SK-N-SH (cell line): Measurements from ENCODE around the gene PTGR2. TPM values are rescaled to one million over a fixed set of nuclear protein-coding genes. Genes with fewer than 3 reads are reported as not detected.
"Not testable (repeated sequence)": the region's sequence is repeated elsewhere in the genome, so short reads cannot be mapped to it uniquely, and the experiment has no call there.

ENCODE experiments used
- CTCF ChIA-PET: fragments of 300-600, 350-600 bp; formaldehyde crosslinking; extraction: SDS; loops from one replicate; lab custom pipeline; 2021; lab: Yijun Ruan, JAX
- POLR2A ChIA-PET: fragments of 350-600 bp; sonication (Branson Sonifier 250); formaldehyde crosslinking; extraction: SDS; loops from one replicate; lab custom pipeline; 2020; ENCODE audit warnings: antibody characterized with exemption, inconsistent platforms; lab: Yijun Ruan, JAX
- DNase-seq: peaks from one replicate; pipeline ENCODE4 v3.0.0; 2012
- H2AFZ ChIP-seq: fragments of 200-600 bp; sonication (generic); 2 replicates; pipeline ENCODE4 v1.8.1; 2016; ENCODE audit warnings: antibody characterized with exemption, mild to moderate bottlenecking, low read depth
- H3F3A ChIP-seq: fragments of 200-600 bp; sonication (generic); replicated peaks from 2 replicates; pipeline ENCODE3; 2016; ENCODE audit warnings: antibody characterized with exemption, mild to moderate bottlenecking; ENCODE audit not compliant: insufficient read depth
- H3K27ac ChIP-seq, 2 experiments: fragments of 200-500 bp in 1 of 2; fragments of 200-600 bp in 1 of 2; sonication (Bioruptor generic) in 1 of 2; sonication (generic), shearing (Covaris generic) in 1 of 2; 2 replicates each; pipeline versions ENCODE4 v1.5.1 to v1.6.1; 2014 to 2016; ENCODE audit warnings: low read depth in 2 of 2, inconsistent platforms in 1 of 2, low read length in 1 of 2, mild to moderate bottlenecking in 1 of 2, mixed read lengths in 1 of 2
- H3K27me3 ChIP-seq: fragments of 200-600 bp; sonication (generic), shearing (Covaris generic); 2 replicates; pipeline ENCODE4 v1.6.1; 2016; ENCODE audit warnings: mixed run types; ENCODE audit not compliant: insufficient read depth
- H3K36me3 ChIP-seq, 2 experiments: fragments of 200-500 bp in 1 of 2; fragments of 200-600 bp in 1 of 2; sonication (Bioruptor generic) in 1 of 2; sonication (generic) in 1 of 2; replicated peaks in 1 of 2; 2 replicates each; pipeline versions ENCODE3 to v1.5.1; 2014 to 2016; ENCODE audit warnings: low read length in 1 of 2, mild to moderate bottlenecking in 1 of 2; ENCODE audit not compliant: insufficient read depth in 2 of 2, control insufficient read depth in 1 of 2
- H3K4me1 ChIP-seq, 2 experiments: fragments of 200-500 bp in 1 of 2; fragments of 200-600 bp in 1 of 2; sonication (Bioruptor generic) in 1 of 2; sonication (generic), shearing (Covaris generic) in 1 of 2; 2 replicates each; pipeline versions ENCODE4 v1.5.1 to v1.6.1; 2014 to 2016; ENCODE audit warnings: low read depth in 1 of 2, low read length in 1 of 2, mixed run types in 1 of 2; ENCODE audit not compliant: insufficient read depth in 2 of 2, control insufficient read depth in 1 of 2
- H3K4me2 ChIP-seq: fragments of 200-600 bp; sonication (generic), shearing (Covaris generic); 2 replicates; pipeline ENCODE4 v1.6.1; 2017; ENCODE audit warnings: mixed run types
- H3K4me3 ChIP-seq, 2 experiments: fragments of 200-500 bp in 1 of 2; fragments of 200-600 bp in 1 of 2; sonication (Bioruptor generic) in 1 of 2; sonication (generic), shearing (Covaris generic) in 1 of 2; 2 replicates each; pipeline versions ENCODE4 v1.5.1 to v1.8.1; 2014 to 2016; ENCODE audit warnings: low read depth in 2 of 2, inconsistent platforms in 1 of 2, low read length in 1 of 2, mild to moderate bottlenecking in 1 of 2, mixed read lengths in 1 of 2, moderate library complexity in 1 of 2
- H3K79me2 ChIP-seq: fragments of 200-600 bp; sonication (generic); 2 replicates; pipeline ENCODE4 v1.8.1; 2017; ENCODE audit warnings: mild to moderate bottlenecking; ENCODE audit not compliant: insufficient read depth
- H3K9ac ChIP-seq: fragments of 200-600 bp; sonication (generic); 2 replicates; pipeline ENCODE4 v1.6.1; 2017; ENCODE audit warnings: mixed run types
- H3K9me2 ChIP-seq: fragments of 200-600 bp; sonication (generic); 2 replicates; pipeline ENCODE4 v1.6.1; 2017; ENCODE audit warnings: mixed run types
- H3K9me3 ChIP-seq: fragments of 200-600 bp; sonication (generic); 2 replicates; pipeline ENCODE4 v1.6.1; 2017; ENCODE audit warnings: mixed run types, mild to moderate bottlenecking, moderate library complexity
- H4K20me1 ChIP-seq: fragments of 200-600 bp; sonication (generic); 2 replicates; pipeline ENCODE4 v1.6.1; 2017; ENCODE audit warnings: mild to moderate bottlenecking, mixed run types; ENCODE audit not compliant: insufficient read depth
- CHD2 ChIP-seq: fragments of 150-350 bp; IDR thresholded peaks from 2 replicates; pipeline ENCODE4 v1.6.1; 2018; ENCODE audit warnings: low read length; ENCODE audit not compliant: partially characterized antibody
- CTCF ChIP-seq: fragments of 200-600 bp; sonication (generic); IDR thresholded peaks from 2 replicates; pipeline ENCODE4 v1.6.1; 2017; ENCODE audit warnings: antibody characterized with exemption, mild to moderate bottlenecking, moderate library complexity
- ELF1 ChIP-seq: IDR thresholded peaks from 2 replicates; pipeline ENCODE4 v1.4.0; 2012
- EP300 ChIP-seq, 2 experiments: IDR thresholded peaks; 2 replicates each; pipeline versions ENCODE4 v1.4.0 to v1.6.1; 2012; ENCODE audit warnings: borderline replicate concordance in 1 of 2, low read depth in 1 of 2, low read length in 1 of 2
- EZH2phosphoT487 ChIP-seq: fragments of 200-600 bp; sonication (generic); IDR thresholded peaks from 2 replicates; pipeline ENCODE4 v1.6.1; 2017; ENCODE audit warnings: low read depth, mixed run types, mild to moderate bottlenecking, antibody characterized with exemption, moderate library complexity, borderline replicate concordance
- NRF1 ChIP-seq: IDR thresholded peaks from 2 replicates; pipeline ENCODE4 v1.6.1; 2012; ENCODE audit warnings: low read depth, mild to moderate bottlenecking, low read length
- POLR2AphosphoS5 ChIP-seq: IDR thresholded peaks from 2 replicates; pipeline ENCODE4 v1.6.1; 2012; ENCODE audit warnings: low read depth, low read length
- RXRA ChIP-seq: IDR thresholded peaks from 2 replicates; pipeline ENCODE4 v1.4.0; 2012; ENCODE audit warnings: low read depth, mild to moderate bottlenecking, borderline replicate concordance
- SIN3A ChIP-seq: IDR thresholded peaks from 2 replicates; pipeline ENCODE4 v1.6.1; 2012; ENCODE audit warnings: low read depth, mild to moderate bottlenecking, low read length, moderate library complexity, borderline replicate concordance
- SMC3 ChIP-seq: IDR thresholded peaks from 2 replicates; pipeline ENCODE4 v1.6.1; 2012; ENCODE audit warnings: low read depth, low read length, improper control_type of control experiment
- USF1 ChIP-seq: IDR thresholded peaks from 2 replicates; pipeline ENCODE4 v1.4.0; 2012; ENCODE audit warnings: low read depth, borderline replicate concordance
- WGBS: methylation state at CpG from one replicate; pipeline ENCODE4 v1.1.6; 2017; ENCODE audit warnings: low lambda C conversion rate; 5-methylcytosine and 5-hydroxymethylcytosine counted together
- polyA plus RNA-seq, 3 experiments: library from polyadenylated mRNA; depleted of rRNA; stranded (reverse); fragments of >200 nt; gene quantifications; 2 replicates each; pipeline ENCODE4 v1.2.3, GENCODE V29; 2012
- TF ChIP-seq, protein P1 (sequence below): fragments of 150-350 bp; IDR thresholded peaks from 2 replicates; pipeline ENCODE4 v1.6.1; 2017; ENCODE audit warnings: antibody characterized with exemption, low read length, low read depth, borderline replicate concordance
- TF ChIP-seq, protein P2 (sequence below): IDR thresholded peaks from 2 replicates; pipeline ENCODE4 v1.4.0; 2012; ENCODE audit warnings: low read depth, borderline replicate concordance
- TF ChIP-seq, protein P3 (sequence below): fragments of 150-350 bp; IDR thresholded peaks from 2 replicates; pipeline ENCODE4 v1.6.1; 2016; ENCODE audit warnings: mild to moderate bottlenecking, low read depth, low read length

Gene PTGR2
- polyA plus RNA-seq, 1 of the 3 experiments (the other 2 are of a cell fraction), result 7.1 TPM

DNA sequence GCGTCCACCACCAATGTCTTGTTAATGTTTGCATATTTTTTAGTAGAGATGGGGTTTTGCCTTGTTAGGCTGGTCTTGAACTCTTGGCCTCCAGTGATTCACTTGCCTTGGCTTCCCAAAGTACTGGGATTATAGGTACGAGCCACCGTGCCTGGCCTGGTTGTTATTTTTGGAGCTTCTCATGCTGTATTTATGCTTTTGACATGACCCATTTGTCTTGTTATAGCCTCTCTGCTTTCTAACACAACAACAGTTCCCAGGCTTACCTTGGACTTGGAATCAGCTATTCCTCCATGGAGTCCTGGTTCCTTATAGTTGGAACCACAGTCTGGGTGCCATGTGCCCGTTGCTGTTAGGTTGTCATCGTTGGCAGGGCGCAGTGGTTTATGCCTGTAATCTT lies 64.7 kb downstream of the PTGR2 start (continued):
- TF ChIP-seq SIN3A (no peak), RXRA (no peak), NRF1 (no peak), EZH2phosphoT487 (no peak), POLR2AphosphoS5 (no peak), SMC3 (no peak)
- TF ChIP-seq, protein P1, sequence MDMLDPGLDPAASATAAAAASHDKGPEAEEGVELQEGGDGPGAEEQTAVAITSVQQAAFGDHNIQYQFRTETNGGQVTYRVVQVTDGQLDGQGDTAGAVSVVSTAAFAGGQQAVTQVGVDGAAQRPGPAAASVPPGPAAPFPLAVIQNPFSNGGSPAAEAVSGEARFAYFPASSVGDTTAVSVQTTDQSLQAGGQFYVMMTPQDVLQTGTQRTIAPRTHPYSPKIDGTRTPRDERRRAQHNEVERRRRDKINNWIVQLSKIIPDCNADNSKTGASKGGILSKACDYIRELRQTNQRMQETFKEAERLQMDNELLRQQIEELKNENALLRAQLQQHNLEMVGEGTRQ, result no peak
- TF ChIP-seq, protein P2, sequence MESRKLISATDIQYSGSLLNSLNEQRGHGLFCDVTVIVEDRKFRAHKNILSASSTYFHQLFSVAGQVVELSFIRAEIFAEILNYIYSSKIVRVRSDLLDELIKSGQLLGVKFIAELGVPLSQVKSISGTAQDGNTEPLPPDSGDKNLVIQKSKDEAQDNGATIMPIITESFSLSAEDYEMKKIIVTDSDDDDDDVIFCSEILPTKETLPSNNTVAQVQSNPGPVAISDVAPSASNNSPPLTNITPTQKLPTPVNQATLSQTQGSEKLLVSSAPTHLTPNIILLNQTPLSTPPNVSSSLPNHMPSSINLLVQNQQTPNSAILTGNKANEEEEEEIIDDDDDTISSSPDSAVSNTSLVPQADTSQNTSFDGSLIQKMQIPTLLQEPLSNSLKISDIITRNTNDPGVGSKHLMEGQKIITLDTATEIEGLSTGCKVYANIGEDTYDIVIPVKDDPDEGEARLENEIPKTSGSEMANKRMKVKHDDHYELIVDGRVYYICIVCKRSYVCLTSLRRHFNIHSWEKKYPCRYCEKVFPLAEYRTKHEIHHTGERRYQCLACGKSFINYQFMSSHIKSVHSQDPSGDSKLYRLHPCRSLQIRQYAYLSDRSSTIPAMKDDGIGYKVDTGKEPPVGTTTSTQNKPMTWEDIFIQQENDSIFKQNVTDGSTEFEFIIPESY, result no peak

- H3F3A ChIP-seq, H3K27ac ChIP-seq, H3K9me2 ChIP-seq, H3K4me3 ChIP-seq, DNase-seq, H3K9me3 ChIP-seq, POLR2A ChIA-PET, H2AFZ ChIP-seq, H3K9ac ChIP-seq, H3K27me3 ChIP-seq, H3K4me2 ChIP-seq, H3K4me1 ChIP-seq, H4K20me1 ChIP-seq: not testable (repeated sequence)
- Histone ChIP-seq H3K36me3 (peaks cover 49 to 77% of the 10 kb centered on the region in 2 experiments), H3K79me2 (peaks cover 42% of the 10 kb centered on the region)
- CTCF ChIA-PET, result interaction anchor here (0.7 kb wide), 1 partner anchor 85 kb away, joined by 3 read pairs; no protein-coding TSS in a partner anchor
- WGBS, result 92% methylated on average over 2 of the region's 2 CpGs
Observed at GRCh38 chr14:73919457-73919856, 67.8 kb downstream of the PTGR2 start.

GRCh38 chr14:73924337-73924736 lies 72.7 kb downstream of the PTGR2 start:
- ChIA-PET POLR2A (no interaction called here), CTCF (no interaction called here)
- Histone ChIP-seq H2AFZ (no peak overlapping the region), H3K9ac (no peak overlapping the region), H3K9me3 (no peaks in the 10 kb centered on the region), H3K79me2 (peaks cover 11% of the 10 kb centered on the region; the same call in 1 of the 2 replicates), H4K20me1 (no peaks in the 10 kb centered on the region), H3F3A (peaks cover 4% of the 10 kb centered on the region), H3K9me2 (no peaks in the 10 kb centered on the region), H3K4me2 (no peak overlapping the region), H3K4me3 (no peak overlapping the region), H3K27me3 (no peaks in the 10 kb centered on the region), H3K4me1 (no peaks in the 10 kb centered on the region), H3K36me3 (peaks cover 66 to 73% of the 10 kb centered on the region in 2 experiments), H3K27ac (no peak overlapping the region)
- DNase-seq, result no peak
- WGBS, result 97% methylated on average over 5 of the region's 5 CpGs
- TF ChIP-seq USF1 (no peak), EP300 (IDR thresholded peaks at IDR 0.05; ENCODE audit: borderline replicate concordance in 1 of 2, low read depth in 1 of 2, low read length in 1 of 2) (no peak), CTCF (no peak), ELF1 (no peak), CHD2 (no peak)
- TF ChIP-seq, protein P3, sequence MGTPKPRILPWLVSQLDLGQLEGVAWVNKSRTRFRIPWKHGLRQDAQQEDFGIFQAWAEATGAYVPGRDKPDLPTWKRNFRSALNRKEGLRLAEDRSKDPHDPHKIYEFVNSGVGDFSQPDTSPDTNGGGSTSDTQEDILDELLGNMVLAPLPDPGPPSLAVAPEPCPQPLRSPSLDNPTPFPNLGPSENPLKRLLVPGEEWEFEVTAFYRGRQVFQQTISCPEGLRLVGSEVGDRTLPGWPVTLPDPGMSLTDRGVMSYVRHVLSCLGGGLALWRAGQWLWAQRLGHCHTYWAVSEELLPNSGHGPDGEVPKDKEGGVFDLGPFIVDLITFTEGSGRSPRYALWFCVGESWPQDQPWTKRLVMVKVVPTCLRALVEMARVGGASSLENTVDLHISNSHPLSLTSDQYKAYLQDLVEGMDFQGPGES, result no peak
- TF ChIP-seq, protein P1, result no peak
